Esophagus muscularis mucosa (tissue), 4 donors: Measurements from ENCODE around the gene VGLL1.

Experiments
- EP300 ChIP-seq: sonication (generic); formaldehyde crosslinking; IDR thresholded peaks from one replicate; pipeline ENCODE4 v1.6.1; 2017; ENCODE audit warnings: antibody characterized with exemption
- POLR2A ChIP-seq: fragments of 450-650 bp; IDR thresholded peaks from one replicate; pipeline ENCODE4 v1.6.1; 2017; ENCODE audit warnings: antibody characterized with exemption, moderate library complexity, mild to moderate bottlenecking, low read depth
- POLR2AphosphoS5 ChIP-seq, 2 donors: sonication (generic); formaldehyde crosslinking; IDR thresholded peaks; one replicate each; pipeline ENCODE4 v1.6.1; 2017; ENCODE audit warnings: antibody characterized with exemption in 2 of 2
- TF ChIP-seq, protein P1 (sequence below), 3 experiments: fragments of 200-600 bp in 2 of 3; fragments of 450-650 bp in 1 of 3; sonication (generic) in 2 of 3; IDR thresholded peaks; one replicate each; pipeline ENCODE4 v1.5.1; 2017 to 2019; ENCODE audit warnings: antibody characterized with exemption in 3 of 3, mild to moderate bottlenecking in 2 of 3, moderate library complexity in 1 of 3

DNA sequence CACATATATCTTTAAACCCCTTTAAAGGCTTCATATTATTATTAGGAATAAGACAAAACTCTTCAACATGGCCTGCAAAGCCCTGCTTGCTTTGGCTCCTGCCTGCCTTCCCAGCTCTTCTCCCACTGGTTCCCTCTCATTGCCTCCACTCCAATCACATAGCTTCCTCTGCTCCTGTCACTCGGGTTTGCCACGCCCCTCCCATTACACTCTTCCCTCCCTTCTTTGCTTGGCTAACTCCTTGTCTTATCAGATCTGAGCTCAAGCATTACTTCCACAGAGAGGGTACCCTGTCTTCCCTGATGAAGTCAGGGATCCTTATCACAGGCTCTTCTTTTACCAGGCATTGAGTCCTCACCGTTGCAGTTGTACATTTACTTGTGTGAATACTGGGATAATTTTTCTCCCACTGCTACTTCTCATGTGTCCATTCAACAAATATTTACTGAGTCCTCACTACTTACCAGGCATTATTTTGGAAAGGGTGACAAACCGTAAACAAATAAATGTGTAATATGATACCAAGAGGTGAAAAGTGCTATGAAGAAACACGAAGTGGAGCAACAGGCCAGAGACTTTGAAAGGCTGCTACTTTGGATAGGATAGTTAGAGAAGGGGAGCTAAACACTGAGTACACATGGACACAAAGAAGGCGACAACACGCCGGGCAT is 3.2 kb upstream of the VGLL1 start:
- TF ChIP-seq, protein P1, sequence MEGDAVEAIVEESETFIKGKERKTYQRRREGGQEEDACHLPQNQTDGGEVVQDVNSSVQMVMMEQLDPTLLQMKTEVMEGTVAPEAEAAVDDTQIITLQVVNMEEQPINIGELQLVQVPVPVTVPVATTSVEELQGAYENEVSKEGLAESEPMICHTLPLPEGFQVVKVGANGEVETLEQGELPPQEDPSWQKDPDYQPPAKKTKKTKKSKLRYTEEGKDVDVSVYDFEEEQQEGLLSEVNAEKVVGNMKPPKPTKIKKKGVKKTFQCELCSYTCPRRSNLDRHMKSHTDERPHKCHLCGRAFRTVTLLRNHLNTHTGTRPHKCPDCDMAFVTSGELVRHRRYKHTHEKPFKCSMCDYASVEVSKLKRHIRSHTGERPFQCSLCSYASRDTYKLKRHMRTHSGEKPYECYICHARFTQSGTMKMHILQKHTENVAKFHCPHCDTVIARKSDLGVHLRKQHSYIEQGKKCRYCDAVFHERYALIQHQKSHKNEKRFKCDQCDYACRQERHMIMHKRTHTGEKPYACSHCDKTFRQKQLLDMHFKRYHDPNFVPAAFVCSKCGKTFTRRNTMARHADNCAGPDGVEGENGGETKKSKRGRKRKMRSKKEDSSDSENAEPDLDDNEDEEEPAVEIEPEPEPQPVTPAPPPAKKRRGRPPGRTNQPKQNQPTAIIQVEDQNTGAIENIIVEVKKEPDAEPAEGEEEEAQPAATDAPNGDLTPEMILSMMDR (IDR thresholded peaks at IDR 0.05) = no peak
- TF ChIP-seq POLR2A (no peak), POLR2AphosphoS5 (IDR thresholded peaks at IDR 0.05) (no peak), EP300 (no peak)
